Naive B cell (primary cell): ENCODE data around the gene RTL9. TPM values are rescaled to one million over a fixed set of nuclear protein-coding genes. Genes with fewer than 3 reads are reported as not detected.

Experiments
- ATAC-seq, 2 donors: fragments of 150-1000 bp; cut with Tn5 transposase; 2 replicates each; pipeline ENCODE4 v1.10.0; 2021; ENCODE audit warnings: low read depth in 2 of 2, mild to moderate bottlenecking in 2 of 2, moderate library complexity in 2 of 2
- DNase-seq: peaks from one replicate; pipeline ENCODE4 v3.0.0; 2022
- H3K27ac Mint-ChIP-seq, 6 donors: one replicate each; pipeline ENCODE4 v1.8.0; 2020 to 2022; ENCODE audit warnings: mild to moderate bottlenecking in 6 of 6, mixed read lengths in 6 of 6, moderate library complexity in 5 of 6, inconsistent platforms in 2 of 6
- H3K27me3 Mint-ChIP-seq, 3 donors: one replicate each; pipeline ENCODE4 v1.8.0; 2021 to 2022; ENCODE audit warnings: mixed read lengths in 3 of 3, mild to moderate bottlenecking in 1 of 3
- H3K36me3 Mint-ChIP-seq, 2 donors: one replicate each; pipeline ENCODE4 v1.8.0; 2020 to 2022; ENCODE audit warnings: mixed read lengths in 2 of 2, inconsistent platforms in 1 of 2, mild to moderate bottlenecking in 1 of 2
- H3K4me1 Mint-ChIP-seq, 3 donors: one replicate each; pipeline ENCODE4 v1.8.0; 2020 to 2022; ENCODE audit warnings: mixed read lengths in 3 of 3, inconsistent platforms in 1 of 3, mild to moderate bottlenecking in 1 of 3, moderate library complexity in 1 of 3
- H3K4me3 Mint-ChIP-seq, 8 donors: one replicate each; pipeline ENCODE4 v1.8.0; 2020 to 2022; ENCODE audit warnings: mild to moderate bottlenecking in 8 of 8, mixed read lengths in 8 of 8, moderate library complexity in 8 of 8, inconsistent platforms in 2 of 8
- H3K9me3 Mint-ChIP-seq, 7 donors: one replicate each; pipeline ENCODE4 v1.8.0; 2020 to 2022; ENCODE audit warnings: mixed read lengths in 7 of 7, mild to moderate bottlenecking in 5 of 7, inconsistent platforms in 2 of 7, moderate library complexity in 1 of 7
- polyA plus RNA-seq, 6 donors: library from polyadenylated mRNA; unstranded; fragments of 300-500 nt; fragmentation: Illumina TruSeq; gene quantifications; one replicate each; pipeline ENCODE4 v1.2.3, GENCODE V29; 2021; ENCODE audit warnings: low read depth in 6 of 6

RTL9 gene
- not detected for polyA plus RNA-seq

- H3K27me3 Mint-ChIP-seq = no peaks in the 10 kb centered on the region
- H3K9me3 Mint-ChIP-seq = peaks cover 0 to 4% (median 0%) of the 10 kb centered on the region in 7 donors
- no peak for DNase-seq
- no peak within 1 kb of the TSS for H3K4me3 Mint-ChIP-seq
- no peaks in the 10 kb centered on the region for H3K4me1 Mint-ChIP-seq
- no peak for ATAC-seq
- no peaks in the 10 kb centered on the region for H3K36me3 Mint-ChIP-seq
- no peak within 1 kb of the TSS for H3K27ac Mint-ChIP-seq
Measured at GRCh38 chrX:110358548-110358947, at the start of gene RTL9. TSS of gene RTL9 (plus strand) at chrX:110358848. CDS start at chrX:110450618, 91,770 bp downstream.

- H3K36me3 Mint-ChIP-seq = no peaks in the 10 kb centered on the region
- DNase-seq (no peak), ATAC-seq (no peak)
- peak overlapping the region in 2 of 6 donors; percentile 40 to 64 for H3K27ac Mint-ChIP-seq
- H3K4me3 Mint-ChIP-seq = peak overlapping the region in 1 of 8 donors; percentile 54
- no peaks in the 10 kb centered on the region for H3K27me3 Mint-ChIP-seq
- peaks cover 15 to 26% (median 24%) of the 10 kb centered on the region in 3 donors for H3K4me1 Mint-ChIP-seq
- no peaks in the 10 kb centered on the region for H3K9me3 Mint-ChIP-seq
Measured at GRCh38 chrX:110310000-110310790, 48.5 kb upstream of the RTL9 start.

- Mint-ChIP-seq H3K36me3 (no peaks in the 10 kb centered on the region), H3K4me1 (peaks cover 15 to 28% (median 26%) of the 10 kb centered on the region in 3 donors), H3K27me3 (no peaks in the 10 kb centered on the region), H3K4me3 (peak overlapping the region in 3 of 8 donors; percentile 10 to 54 (median 41)), H3K9me3 (no peaks in the 10 kb centered on the region), H3K27ac (peak overlapping the region in 2 of 6 donors; percentile 40 to 64)
- ATAC-seq (peak; percentile 74 to 87), DNase-seq (no peak)
Measured at GRCh38 chrX:110310896-110311295, 47.8 kb upstream of the RTL9 start.

GRCh38 chrX:110311437-110312230 is 47.0 kb upstream of the RTL9 start:
- Mint-ChIP-seq H3K27me3 (no peaks in the 10 kb centered on the region), H3K4me1 (peaks cover 15 to 28% (median 26%) of the 10 kb centered on the region in 3 donors), H3K36me3 (no peaks in the 10 kb centered on the region), H3K4me3 (peak overlapping the region in 1 of 8 donors; percentile 10), H3K9me3 (no peaks in the 10 kb centered on the region), H3K27ac (no peak overlapping the region)
- DNase-seq (no peak), ATAC-seq (no peak)

GRCh38 chrX:110315551-110315950 is 43.1 kb upstream of the RTL9 start:
- DNase-seq (no peak), ATAC-seq (no peak)
- Mint-ChIP-seq H3K4me3 (peak overlapping the region in 6 of 8 donors; percentile 0 to 94 (median 72)), H3K4me1 (peaks cover 10 to 29% (median 13%) of the 10 kb centered on the region in 3 donors), H3K36me3 (no peaks in the 10 kb centered on the region), H3K27me3 (no peaks in the 10 kb centered on the region), H3K9me3 (peaks cover 0 to 3% (median 0%) of the 10 kb centered on the region in 7 donors), H3K27ac (no peak overlapping the region)

GRCh38 chrX:110316351-110317060 is 42.1 kb upstream of the RTL9 start:
- Mint-ChIP-seq H3K27me3 (no peaks in the 10 kb centered on the region), H3K36me3 (no peaks in the 10 kb centered on the region), H3K9me3 (peaks cover 0 to 3% (median 0%) of the 10 kb centered on the region in 7 donors), H3K4me1 (peaks cover 3 to 22% (median 4%) of the 10 kb centered on the region in 3 donors), H3K27ac (peak overlapping the region; percentile 7 to 94 (median 79)), H3K4me3 (peak overlapping the region; percentile 83 to 97 (median 93))
- ATAC-seq (no peak), DNase-seq (no peak)

GRCh38 chrX:110317061-110317819 is 41.4 kb upstream of the RTL9 start:
- Mint-ChIP-seq H3K4me3 (peak overlapping the region; percentile 83 to 97 (median 93)), H3K9me3 (peaks cover 0 to 3% (median 0%) of the 10 kb centered on the region in 7 donors), H3K36me3 (no peaks in the 10 kb centered on the region), H3K27me3 (no peaks in the 10 kb centered on the region), H3K4me1 (peaks cover 0 to 23% (median 5%) of the 10 kb centered on the region in 3 donors), H3K27ac (peak overlapping the region; percentile 54 to 94 (median 90))
- ATAC-seq (peak; percentile 11 to 14), DNase-seq (no peak)

GRCh38 chrX:110317820-110318663 is 40.6 kb upstream of the RTL9 start, which contains the start of gene AMMECR1:
TSS of gene AMMECR1 (minus strand) at chrX:110318085. CDS start at chrX:110318071, 14 bp downstream.
- Mint-ChIP-seq H3K27ac (peak within 1 kb of the TSS; percentile 92 to 99 (median 98)), H3K4me1 (peaks cover 0 to 23% (median 5%) of the 10 kb centered on the region in 3 donors), H3K27me3 (no peaks in the 10 kb centered on the region), H3K4me3 (peak within 1 kb of the TSS; percentile 83 to 98 (median 95)), H3K9me3 (peaks cover 0 to 3% (median 0%) of the 10 kb centered on the region in 7 donors), H3K36me3 (no peaks in the 10 kb centered on the region)
- DNase-seq (peak; percentile 83), ATAC-seq (peak; percentile 81 to 82)

- Mint-ChIP-seq H3K4me3 (peak overlapping the region; percentile 83 to 98 (median 94)), H3K4me1 (peaks cover 0 to 23% (median 5%) of the 10 kb centered on the region in 3 donors), H3K27ac (peak overlapping the region; percentile 92 to 99 (median 98)), H3K27me3 (no peaks in the 10 kb centered on the region), H3K36me3 (no peaks in the 10 kb centered on the region), H3K9me3 (peaks cover 0 to 3% (median 0%) of the 10 kb centered on the region in 7 donors)
- ATAC-seq (no peak), DNase-seq (no peak)
Measured at GRCh38 chrX:110318664-110318968, 40.0 kb upstream of the RTL9 start.

GRCh38 chrX:110320381-110320987 is 38.2 kb upstream of the RTL9 start:
- Mint-ChIP-seq H3K4me3 (peak overlapping the region in 1 of 8 donors; percentile 24), H3K9me3 (peaks cover 0 to 3% (median 0%) of the 10 kb centered on the region in 7 donors), H3K27ac (peak overlapping the region in 1 of 6 donors; percentile 12), H3K36me3 (no peaks in the 10 kb centered on the region), H3K27me3 (no peaks in the 10 kb centered on the region), H3K4me1 (peaks cover 0 to 22% (median 5%) of the 10 kb centered on the region in 3 donors)
- ATAC-seq = no peak
- no peak for DNase-seq

- ATAC-seq (no peak), DNase-seq (no peak)
- peaks cover 0 to 3% (median 0%) of the 10 kb centered on the region in 7 donors for H3K9me3 Mint-ChIP-seq
- H3K27me3 Mint-ChIP-seq = no peaks in the 10 kb centered on the region
- H3K27ac Mint-ChIP-seq = no peak overlapping the region
- H3K4me1 Mint-ChIP-seq = peaks cover 0 to 17% (median 5%) of the 10 kb centered on the region in 3 donors
- H3K36me3 Mint-ChIP-seq = no peaks in the 10 kb centered on the region
- H3K4me3 Mint-ChIP-seq = no peak overlapping the region
Measured at GRCh38 chrX:110321081-110321480, 37.6 kb upstream of the RTL9 start.
